Panc1 (cell line): ENCODE measurements around the gene ATP1A1. TPM values are rescaled to one million over a fixed set of nuclear protein-coding genes. Genes with fewer than 3 reads are reported as not detected.

Experiments
- ATAC-seq: fragments of 200-7000 bp; cut with Tn5 transposase; 2 replicates; pipeline ENCODE4 v1.9.1; 2020; ENCODE audit warnings: mild to moderate bottlenecking, moderate library complexity
- BruUV-seq: library from RNA; stranded (reverse); fragments of 400-500 nt; replicated peaks from 2 replicates; lab custom pipeline; 2021; lab: Mats Ljungman, UMichigan
- CTCF ChIA-PET: fragments of 300-600 bp; sonication (Branson Sonifier 250); formaldehyde crosslinking; loops from one replicate; lab custom pipeline; 2022; ENCODE audit warnings: antibody characterized with exemption; lab: Charles Lee
- POLR2A ChIA-PET: fragments of 300-600 bp; sonication (Branson Sonifier 250); formaldehyde crosslinking; loops from one replicate; lab custom pipeline; 2022; ENCODE audit warnings: antibody characterized with exemption; lab: Charles Lee
- DNase-seq: peaks from one replicate; pipeline ENCODE4 v3.0.0-alpha.2; 2010; ENCODE audit warnings: low read depth, low spot score
- H3K27ac ChIP-seq: 2 replicates; pipeline ENCODE4 v1.5.1; 2011; ENCODE audit warnings: mild to moderate bottlenecking, low read length, inconsistent platforms
- H3K27me3 ChIP-seq: fragments of 200-500 bp; sonication (Bioruptor generic); 2 replicates; pipeline ENCODE4 v1.6.0; 2014; ENCODE audit warnings: low read length, inconsistent platforms; ENCODE audit not compliant: control insufficient read depth, insufficient read depth
- H3K36me3 ChIP-seq: fragments of 200-500 bp; sonication (Bioruptor generic); 2 replicates; pipeline ENCODE4 v1.5.1; 2014; ENCODE audit warnings: inconsistent platforms, mild to moderate bottlenecking, low read length, moderate library complexity; ENCODE audit not compliant: control insufficient read depth, insufficient read depth
- H3K4me1 ChIP-seq: 2 replicates; pipeline ENCODE4 v1.5.1; 2011; ENCODE audit warnings: inconsistent platforms, mild to moderate bottlenecking, low read length, moderate library complexity; ENCODE audit not compliant: control insufficient read depth, insufficient read depth
- H3K4me3 ChIP-seq, 2 experiments: 2 replicates each; pipeline ENCODE4 v1.5.1; 2011 to 2012; ENCODE audit warnings: low read depth in 2 of 2, low read length in 2 of 2, mild to moderate bottlenecking in 2 of 2, inconsistent platforms in 1 of 2, moderate library complexity in 1 of 2
- H3K9me3 ChIP-seq: fragments of 200-500 bp; sonication (Bioruptor generic); 2 replicates; pipeline ENCODE4 v1.5.1; 2014; ENCODE audit warnings: low read depth, mild to moderate bottlenecking, inconsistent platforms, low read length, moderate library complexity; ENCODE audit not compliant: control insufficient read depth, insufficient read depth
- POLR2AphosphoS5 ChIP-seq: IDR thresholded peaks from 2 replicates; pipeline ENCODE4 v1.6.1; 2012; ENCODE audit warnings: mild to moderate bottlenecking, low read depth, low read length, moderate library complexity
- SIN3A ChIP-seq: IDR thresholded peaks from 2 replicates; pipeline ENCODE4 v1.6.1; 2012; ENCODE audit warnings: low read depth, mild to moderate bottlenecking, low read length, moderate library complexity, borderline replicate concordance; ENCODE audit not compliant: insufficient read depth
- TCF7L2 ChIP-seq: IDR thresholded peaks from 2 replicates; pipeline ENCODE4 v1.6.1; 2011; ENCODE audit warnings: mild to moderate bottlenecking, low read depth, low read length, inconsistent platforms
- in situ Hi-C: cut with HindIII; loops from 2 replicates; pipeline ENCODE4 v1.10.0; 2016; ENCODE audit warnings: low sequenced_read_pairs, low pct_unique_long_range_greater_than_20kb
- intact Hi-C: fragments of 100-400 bp; cut with micrococcal nuclease; formaldehyde crosslinking; loops from one replicate; pipeline ENCODE4 v1.10.0; 2022; ENCODE audit not compliant: unreplicated experiment
- total RNA-seq: library from RNA; stranded (reverse); gene quantifications from one replicate; pipeline ENCODE4 v1.2.1, GENCODE V29; 2021; ENCODE audit not compliant: unreplicated experiment
- TF ChIP-seq, protein P1 (sequence below), 2 experiments: IDR thresholded peaks; 2 replicates each; pipeline ENCODE4 v1.6.1; 2011 to 2012; ENCODE audit warnings: low read depth in 2 of 2, control low read depth in 1 of 2, low read length in 1 of 2, mild to moderate bottlenecking in 1 of 2, moderate library complexity in 1 of 2; ENCODE audit not compliant: insufficient read depth in 1 of 2
- TF ChIP-seq, protein P2 (sequence below): fragments of 450-650 bp; IDR thresholded peaks from 2 replicates; pipeline ENCODE4 v1.5.1; 2017; ENCODE audit warnings: mild to moderate bottlenecking

ATP1A1 gene
- total RNA-seq, 1 experiment from 2014 or later, result 131 TPM

DNA sequence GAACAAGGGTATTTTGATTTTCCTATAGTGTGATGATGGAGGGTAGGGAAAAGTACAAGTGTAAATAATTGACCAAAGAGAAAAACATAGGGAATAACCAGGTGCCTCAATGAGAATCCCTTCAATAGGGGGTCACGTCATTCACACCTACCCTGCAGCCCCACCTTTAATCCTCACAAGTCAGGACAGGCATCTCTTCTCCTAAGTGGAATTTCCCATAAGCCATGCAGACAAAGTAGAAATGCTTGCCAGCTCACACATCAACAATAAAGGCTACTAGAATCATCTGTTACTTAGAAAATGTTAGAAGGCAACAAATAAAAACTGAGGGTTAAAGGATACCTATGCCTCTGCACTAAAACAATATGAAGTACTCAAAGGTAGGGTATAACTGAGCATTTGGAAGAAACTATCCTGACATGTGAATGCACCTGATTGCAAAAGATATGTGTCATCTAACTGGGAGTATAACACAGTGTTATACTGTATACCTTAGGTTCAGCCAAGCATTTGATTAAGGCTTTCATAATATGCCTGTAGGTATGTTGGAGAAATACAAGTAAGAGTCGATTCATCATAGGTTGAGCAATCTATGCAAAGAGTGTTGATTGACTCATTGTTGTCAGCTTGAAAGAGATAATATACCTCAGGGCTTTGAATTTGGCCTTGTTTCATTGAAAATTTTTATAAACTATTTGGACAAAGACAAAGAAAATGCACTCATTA is 32.4 kb upstream of the ATP1A1 start:
- POLR2A ChIA-PET, result no interaction called here
- BruUV-seq, result no TSS peak

DNA sequence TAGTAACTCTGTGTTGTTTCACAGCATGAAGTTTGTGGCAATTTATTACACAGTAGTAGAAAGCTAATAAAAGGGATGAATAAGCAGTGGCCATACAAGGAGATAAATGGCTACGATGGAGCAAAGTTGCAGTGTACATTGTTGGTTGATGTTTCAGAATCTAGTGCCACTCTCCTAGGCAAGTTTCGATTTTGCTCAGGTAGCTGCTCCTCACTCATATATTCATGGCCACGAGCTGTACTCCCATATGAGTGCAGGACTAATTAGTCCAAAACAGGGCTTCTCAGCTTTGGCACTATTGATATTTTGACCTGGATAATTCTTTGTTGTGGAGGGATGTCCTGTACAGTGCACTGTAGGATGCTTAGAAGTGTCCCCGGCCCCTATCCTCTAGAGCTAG is 30.0 kb upstream of the ATP1A1 start:
- ChIA-PET POLR2A (no interaction called here), CTCF (no interaction called here)
- H3K27me3 ChIP-seq, result no peaks in the 10 kb centered on the region
- H3K9me3 ChIP-seq, result no peaks in the 10 kb centered on the region
- DNase-seq (no peak), ATAC-seq (no peak)
- in situ Hi-C loops (no loop called here), intact Hi-C loops (no loop called here)
- no peak overlapping the region for H3K4me3 ChIP-seq
- TF ChIP-seq, protein P1, sequence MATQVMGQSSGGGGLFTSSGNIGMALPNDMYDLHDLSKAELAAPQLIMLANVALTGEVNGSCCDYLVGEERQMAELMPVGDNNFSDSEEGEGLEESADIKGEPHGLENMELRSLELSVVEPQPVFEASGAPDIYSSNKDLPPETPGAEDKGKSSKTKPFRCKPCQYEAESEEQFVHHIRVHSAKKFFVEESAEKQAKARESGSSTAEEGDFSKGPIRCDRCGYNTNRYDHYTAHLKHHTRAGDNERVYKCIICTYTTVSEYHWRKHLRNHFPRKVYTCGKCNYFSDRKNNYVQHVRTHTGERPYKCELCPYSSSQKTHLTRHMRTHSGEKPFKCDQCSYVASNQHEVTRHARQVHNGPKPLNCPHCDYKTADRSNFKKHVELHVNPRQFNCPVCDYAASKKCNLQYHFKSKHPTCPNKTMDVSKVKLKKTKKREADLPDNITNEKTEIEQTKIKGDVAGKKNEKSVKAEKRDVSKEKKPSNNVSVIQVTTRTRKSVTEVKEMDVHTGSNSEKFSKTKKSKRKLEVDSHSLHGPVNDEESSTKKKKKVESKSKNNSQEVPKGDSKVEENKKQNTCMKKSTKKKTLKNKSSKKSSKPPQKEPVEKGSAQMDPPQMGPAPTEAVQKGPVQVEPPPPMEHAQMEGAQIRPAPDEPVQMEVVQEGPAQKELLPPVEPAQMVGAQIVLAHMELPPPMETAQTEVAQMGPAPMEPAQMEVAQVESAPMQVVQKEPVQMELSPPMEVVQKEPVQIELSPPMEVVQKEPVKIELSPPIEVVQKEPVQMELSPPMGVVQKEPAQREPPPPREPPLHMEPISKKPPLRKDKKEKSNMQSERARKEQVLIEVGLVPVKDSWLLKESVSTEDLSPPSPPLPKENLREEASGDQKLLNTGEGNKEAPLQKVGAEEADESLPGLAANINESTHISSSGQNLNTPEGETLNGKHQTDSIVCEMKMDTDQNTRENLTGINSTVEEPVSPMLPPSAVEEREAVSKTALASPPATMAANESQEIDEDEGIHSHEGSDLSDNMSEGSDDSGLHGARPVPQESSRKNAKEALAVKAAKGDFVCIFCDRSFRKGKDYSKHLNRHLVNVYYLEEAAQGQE (IDR thresholded peaks at IDR 0.05; ENCODE audit: insufficient read depth in 1 of 2, low read depth in 2 of 2, low read length in 1 of 2), result no peak
- no peak for TF ChIP-seq TCF7L2
- TF ChIP-seq, protein P2, sequence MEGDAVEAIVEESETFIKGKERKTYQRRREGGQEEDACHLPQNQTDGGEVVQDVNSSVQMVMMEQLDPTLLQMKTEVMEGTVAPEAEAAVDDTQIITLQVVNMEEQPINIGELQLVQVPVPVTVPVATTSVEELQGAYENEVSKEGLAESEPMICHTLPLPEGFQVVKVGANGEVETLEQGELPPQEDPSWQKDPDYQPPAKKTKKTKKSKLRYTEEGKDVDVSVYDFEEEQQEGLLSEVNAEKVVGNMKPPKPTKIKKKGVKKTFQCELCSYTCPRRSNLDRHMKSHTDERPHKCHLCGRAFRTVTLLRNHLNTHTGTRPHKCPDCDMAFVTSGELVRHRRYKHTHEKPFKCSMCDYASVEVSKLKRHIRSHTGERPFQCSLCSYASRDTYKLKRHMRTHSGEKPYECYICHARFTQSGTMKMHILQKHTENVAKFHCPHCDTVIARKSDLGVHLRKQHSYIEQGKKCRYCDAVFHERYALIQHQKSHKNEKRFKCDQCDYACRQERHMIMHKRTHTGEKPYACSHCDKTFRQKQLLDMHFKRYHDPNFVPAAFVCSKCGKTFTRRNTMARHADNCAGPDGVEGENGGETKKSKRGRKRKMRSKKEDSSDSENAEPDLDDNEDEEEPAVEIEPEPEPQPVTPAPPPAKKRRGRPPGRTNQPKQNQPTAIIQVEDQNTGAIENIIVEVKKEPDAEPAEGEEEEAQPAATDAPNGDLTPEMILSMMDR, result no peak
- TF ChIP-seq POLR2AphosphoS5, result no peak
- no peak for TF ChIP-seq SIN3A
- H3K4me1 ChIP-seq, result no peaks in the 10 kb centered on the region
- H3K27ac ChIP-seq, result no peak overlapping the region
- no peaks in the 10 kb centered on the region for H3K36me3 ChIP-seq
- no TSS peak for BruUV-seq

More for the DNA sequence above, 32.4 kb upstream of the ATP1A1 start:
- in situ Hi-C loops, result no loop called here
- H3K4me3 ChIP-seq, result no peak overlapping the region
- CTCF ChIA-PET, result no interaction called here
- H3K4me1 ChIP-seq, result no peaks in the 10 kb centered on the region
- intact Hi-C loops, result no loop called here
- no peaks in the 10 kb centered on the region for H3K27me3 ChIP-seq
- DNase-seq (no peak), ATAC-seq (no peak)
- no peak overlapping the region for H3K27ac ChIP-seq
- no peaks in the 10 kb centered on the region for H3K36me3 ChIP-seq
- TF ChIP-seq SIN3A (no peak), TCF7L2 (no peak), POLR2AphosphoS5 (no peak)
- TF ChIP-seq, protein P2, result no peak
- TF ChIP-seq, protein P1 (IDR thresholded peaks at IDR 0.05; ENCODE audit: insufficient read depth in 1 of 2, low read depth in 2 of 2, low read length in 1 of 2), result no peak
- H3K9me3 ChIP-seq, result no peaks in the 10 kb centered on the region
